GM11168 (cell line): Measurements from ENCODE around the gene PCGF3.
"Not testable (repeated sequence)": the region's sequence is repeated elsewhere in the genome, so short reads cannot be mapped to it uniquely, and the experiment has no call there.

Experiments used
- in situ Hi-C: fragments of 300-500 bp; cut with MboI; formaldehyde crosslinking; loops from one replicate; pipeline ENCODE4 v1.12.0; 2022; ENCODE audit warnings: low sequenced_read_pairs; ENCODE audit not compliant: unreplicated experiment

The PCGF3 gene

GRCh38 chr4:754221-755120 lies 48.8 kb downstream of the PCGF3 start:
- in situ Hi-C loops, result no loop called here

GRCh38 chr4:757111-757510 lies 51.5 kb downstream of the PCGF3 start:
- in situ Hi-C loops, result no loop called here

- in situ Hi-C loops, result not testable (repeated sequence)
Observed at GRCh38 chr4:759810-760209, 54.2 kb downstream of the PCGF3 start.

- in situ Hi-C loops, result no loop called here
Observed at GRCh38 chr4:760616-761015, 55.0 kb downstream of the PCGF3 start.

GRCh38 chr4:761086-761485 lies 55.5 kb downstream of the PCGF3 start:
- in situ Hi-C loops, result no loop called here

- in situ Hi-C loops, result no loop called here
Observed at GRCh38 chr4:761739-762138, 56.1 kb downstream of the PCGF3 start.

GRCh38 chr4:762211-763190 lies 56.9 kb downstream of the PCGF3 start:
- in situ Hi-C loops, result no loop called here

GRCh38 chr4:763191-763810 lies 57.7 kb downstream of the PCGF3 start:
- in situ Hi-C loops, result no loop called here

GRCh38 chr4:763922-764321 lies 58.3 kb downstream of the PCGF3 start:
- in situ Hi-C loops, result no loop called here

GRCh38 chr4:764405-765169 lies 59.0 kb downstream of the PCGF3 start:
- in situ Hi-C loops, result no loop called here

- in situ Hi-C loops, result no loop called here
Observed at GRCh38 chr4:766152-766515, 60.5 kb downstream of the PCGF3 start.

- in situ Hi-C loops, result no loop called here
Observed at GRCh38 chr4:766559-767283, 61.1 kb downstream of the PCGF3 start.

GRCh38 chr4:768076-768475 lies 62.4 kb downstream of the PCGF3 start:
- in situ Hi-C loops, result no loop called here

- in situ Hi-C loops, result no loop called here
Observed at GRCh38 chr4:768995-769394, 63.4 kb downstream of the PCGF3 start.

- in situ Hi-C loops, result no loop called here
Observed at GRCh38 chr4:769511-769910, 63.9 kb downstream of the PCGF3 start.

- in situ Hi-C loops, result no loop called here
Observed at GRCh38 chr4:770022-770421, 64.4 kb downstream of the PCGF3 start.

GRCh38 chr4:771464-771863 lies 65.8 kb downstream of the PCGF3 start:
- in situ Hi-C loops, result no loop called here

- in situ Hi-C loops, result no loop called here
Observed at GRCh38 chr4:772118-772517, 66.5 kb downstream of the PCGF3 start.

- in situ Hi-C loops, result no loop called here
Observed at GRCh38 chr4:772776-773175, 67.1 kb downstream of the PCGF3 start.
